ENCODE results near the gene EGF.
A peak's percentile ranks its signal among the peaks of the same experiment; 100 is the strongest.

GRCh38 chr4:109977854-109978501 lies 65.3 kb downstream of the EGF start:
- TF ChIP-seq CTCF (conservative IDR thresholded peaks at IDR 0.05; ENCODE audit: low read depth, low read length), result peak; percentile 81
- no peak for TF ChIP-seq EZH2 (IDR thresholded peaks at IDR 0.05; ENCODE audit: borderline replicate concordance, low read depth, low read length, poor library complexity, severe bottlenecking)

Measured in A673 (cell line).